Endometrial microvascular endothelial cells (primary cell): Measurements from ENCODE around the gene BMPR1B. TPM values are rescaled to one million over a fixed set of nuclear protein-coding genes. Genes with fewer than 3 reads are reported as not detected.
"Not testable (repeated sequence)": the region's sequence is repeated elsewhere in the genome, so short reads cannot be mapped to it uniquely, and the experiment has no call there.

Experiments used
- in situ Hi-C: cut with HindIII; loops from 2 replicates; pipeline ENCODE4 v1.10.0; 2017; ENCODE audit warnings: low sequenced_read_pairs, low pct_unique_long_range_greater_than_20kb; ENCODE audit errors: inconsistent ontology term
- total RNA-seq: library from RNA; depleted of rRNA; stranded (reverse); fragments of >200 nt; gene quantifications from one replicate; pipeline ENCODE4 v1.2.3, GENCODE V29; 2015; ENCODE audit errors: inconsistent ontology term

BMPR1B gene
- total RNA-seq, 1 donor from 2014 or later = not detected

- in situ Hi-C loops = no loop called here
These were observed 335.7 kb downstream of the BMPR1B start for GRCh38 chr4:95093460-95093859.

- in situ Hi-C loops = no loop called here
These were observed 336.5 kb downstream of the BMPR1B start for GRCh38 chr4:95093936-95094929.

GRCh38 chr4:95095348-95095974 lies 337.7 kb downstream of the BMPR1B start:
- in situ Hi-C loops = no loop called here

GRCh38 chr4:95102162-95102790 lies 344.5 kb downstream of the BMPR1B start:
- in situ Hi-C loops = loop anchor here (25.0 kb wide), 1 partner anchor 440 kb away; no protein-coding TSS in a partner anchor

- in situ Hi-C loops = loop anchor here (25.0 kb wide), 1 partner anchor 443 kb away; no protein-coding TSS in a partner anchor
These were observed 347.4 kb downstream of the BMPR1B start for GRCh38 chr4:95105112-95105511.

GRCh38 chr4:95105983-95106382 lies 348.2 kb downstream of the BMPR1B start:
- in situ Hi-C loops = loop anchor here (25.0 kb wide), 1 partner anchor 444 kb away; no protein-coding TSS in a partner anchor

- in situ Hi-C loops = loop anchor here (25.0 kb wide), 1 partner anchor 444 kb away; no protein-coding TSS in a partner anchor
These were observed 348.7 kb downstream of the BMPR1B start for GRCh38 chr4:95106408-95106928.

GRCh38 chr4:95107004-95107403 lies 349.2 kb downstream of the BMPR1B start:
- in situ Hi-C loops = loop anchor here (25.0 kb wide), 1 partner anchor 445 kb away; no protein-coding TSS in a partner anchor

- in situ Hi-C loops = loop anchor here (25.0 kb wide), 1 partner anchor 445 kb away; no protein-coding TSS in a partner anchor
These were observed 349.9 kb downstream of the BMPR1B start for GRCh38 chr4:95107635-95108034.

- in situ Hi-C loops = loop anchor here (25.0 kb wide), 1 partner anchor 447 kb away; no protein-coding TSS in a partner anchor
These were observed 351.2 kb downstream of the BMPR1B start for GRCh38 chr4:95108883-95109421.

- in situ Hi-C loops = loop anchor here (25.0 kb wide), 1 partner anchor 452 kb away; no protein-coding TSS in a partner anchor
These were observed 356.8 kb downstream of the BMPR1B start for GRCh38 chr4:95114521-95114920.

GRCh38 chr4:95118497-95118896 lies 360.7 kb downstream of the BMPR1B start:
- in situ Hi-C loops = loop anchor here (25.0 kb wide), 1 partner anchor 456 kb away; no protein-coding TSS in a partner anchor

GRCh38 chr4:95120456-95120855 lies 362.7 kb downstream of the BMPR1B start:
- in situ Hi-C loops = loop anchor here (25.0 kb wide), 1 partner anchor 458 kb away; no protein-coding TSS in a partner anchor

- in situ Hi-C loops = loop anchor here (25.0 kb wide), 1 partner anchor 460 kb away; no protein-coding TSS in a partner anchor
These were observed 364.2 kb downstream of the BMPR1B start for GRCh38 chr4:95122001-95122400.

- in situ Hi-C loops = loop anchor here (25.0 kb wide), 1 partner anchor 463 kb away; no protein-coding TSS in a partner anchor
These were observed 367.2 kb downstream of the BMPR1B start for GRCh38 chr4:95124906-95125504.

GRCh38 chr4:95129031-95129430 lies 371.3 kb downstream of the BMPR1B start:
- in situ Hi-C loops = no loop called here

GRCh38 chr4:95129821-95130311 lies 372.1 kb downstream of the BMPR1B start:
- in situ Hi-C loops = no loop called here

- in situ Hi-C loops = not testable (repeated sequence)
These were observed 376.3 kb downstream of the BMPR1B start for GRCh38 chr4:95134016-95134415.
